GM18502 (cell line): ENCODE data around the gene BSCL2.
"Not testable (repeated sequence)": the region's sequence is repeated elsewhere in the genome, so short reads cannot be mapped to it uniquely, and the experiment has no call there.

Source experiments
- ATAC-seq: cut with Tn5 transposase; IDR thresholded peaks from one replicate; pipeline ENCODE4 v1.9.1; 2021; ENCODE audit warnings: mild to moderate bottlenecking; ENCODE audit not compliant: unreplicated experiment, poor library complexity

The BSCL2 gene

GRCh38 chr11:62665075-62665598 lies 42.1 kb downstream of the BSCL2 start, which contains the start of the genes C11orf98 and CSKMT:
Gene C11orf98, minus strand, starts transcription at chr11:62665210. Its CDS starts 41 bp downstream, at chr11:62665169.
Gene CSKMT, plus strand, starts transcription at chr11:62665312. Its CDS starts 568 bp downstream, at chr11:62665880.
- peak; percentile 78 for ATAC-seq

GRCh38 chr11:62664405-62665074 lies 42.7 kb downstream of the BSCL2 start:
- ATAC-seq = peak; percentile 34

DNA sequence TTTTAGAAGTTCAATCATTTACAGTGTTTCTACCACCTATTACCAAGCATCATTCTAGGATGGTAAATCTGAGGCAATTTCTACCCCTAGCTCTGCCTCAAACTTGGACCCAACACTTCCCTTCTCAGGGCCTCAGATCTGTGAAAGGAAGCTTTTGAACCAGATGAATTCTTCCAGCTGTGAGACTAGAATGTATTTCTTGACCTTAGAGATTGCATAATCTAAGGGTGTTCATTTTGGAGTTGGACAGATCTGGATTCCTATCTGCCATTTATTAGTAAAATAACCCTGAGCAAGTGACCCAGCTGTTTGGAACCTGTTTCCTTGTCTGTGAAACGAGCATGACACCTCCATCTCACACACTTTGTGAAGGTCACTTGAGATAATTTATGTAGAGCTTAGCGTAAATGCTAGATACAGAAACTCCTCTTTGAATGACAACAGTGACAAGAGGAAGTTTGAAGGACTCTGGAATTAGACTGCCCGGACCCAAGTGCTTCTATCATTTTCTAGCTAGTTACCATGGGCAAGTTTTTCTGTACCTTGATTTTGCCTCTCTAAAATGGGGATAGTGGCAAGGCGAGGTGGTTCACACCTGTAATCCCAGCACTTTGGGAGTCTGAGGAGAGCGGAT lies 50.3 kb downstream of the BSCL2 start:
- ATAC-seq = no peak

DNA sequence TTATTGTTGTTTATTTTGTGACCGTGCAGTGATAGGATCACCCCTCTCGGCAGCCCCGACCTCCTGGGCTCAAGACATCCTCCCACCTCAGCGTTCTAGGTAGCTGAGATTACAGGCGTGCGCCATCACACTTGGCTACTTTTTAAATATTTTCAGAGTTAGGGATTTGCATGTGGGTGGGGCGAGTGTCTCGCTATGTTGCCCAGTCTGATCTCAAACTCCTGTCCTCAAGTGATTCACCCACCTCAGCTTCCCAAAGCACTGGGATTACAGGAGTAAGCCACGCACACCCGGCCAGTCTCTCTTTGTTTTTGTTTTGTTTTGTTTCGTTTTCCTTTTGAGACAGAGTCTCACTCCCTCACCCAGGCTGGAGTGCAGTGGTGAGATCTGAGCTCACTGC lies 52.9 kb downstream of the BSCL2 start:
- no peak for ATAC-seq

DNA sequence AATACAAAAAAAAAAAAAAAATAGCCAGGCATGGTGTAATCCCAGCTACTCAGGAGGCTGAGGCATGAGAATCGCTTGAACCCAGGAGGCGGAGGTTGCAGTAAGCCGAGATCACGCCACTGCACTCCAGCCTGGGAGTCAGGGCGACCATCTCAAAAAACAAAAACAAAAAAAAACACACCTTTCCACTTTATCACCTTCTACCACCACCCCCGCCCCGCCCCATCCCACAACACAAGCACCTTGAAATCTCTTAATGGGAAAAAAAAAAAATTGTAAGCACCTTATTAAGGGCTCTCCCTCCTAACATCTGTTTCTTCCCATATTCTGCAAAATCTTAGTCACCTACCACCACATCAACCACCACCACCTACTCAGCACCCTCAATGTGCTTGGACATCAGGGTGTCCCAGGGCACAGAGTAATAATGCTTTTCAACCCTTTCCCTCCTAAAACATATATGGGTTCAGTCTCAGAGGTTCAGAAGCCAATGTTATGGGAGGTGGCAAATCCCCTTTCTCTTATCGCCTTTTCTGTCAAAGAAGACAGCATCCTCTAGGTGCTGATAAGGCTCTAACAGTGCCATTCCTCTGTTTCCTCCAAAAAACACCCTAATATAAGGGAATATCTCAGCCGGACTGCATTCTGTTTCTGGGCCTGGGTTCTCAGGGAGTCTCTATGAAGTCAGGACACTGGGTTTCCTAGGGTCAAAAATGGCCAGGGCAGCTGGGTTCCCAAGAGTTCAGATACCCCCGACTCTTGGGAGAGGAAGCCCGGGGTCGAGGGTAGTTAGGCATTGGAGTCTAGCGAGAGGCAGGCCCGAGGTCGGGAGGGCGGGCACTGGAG lies 54.8 kb downstream of the BSCL2 start:
- no peak for ATAC-seq

GRCh38 chr11:62650283-62650682 lies 56.9 kb downstream of the BSCL2 start:
- not testable (repeated sequence) for ATAC-seq

DNA sequence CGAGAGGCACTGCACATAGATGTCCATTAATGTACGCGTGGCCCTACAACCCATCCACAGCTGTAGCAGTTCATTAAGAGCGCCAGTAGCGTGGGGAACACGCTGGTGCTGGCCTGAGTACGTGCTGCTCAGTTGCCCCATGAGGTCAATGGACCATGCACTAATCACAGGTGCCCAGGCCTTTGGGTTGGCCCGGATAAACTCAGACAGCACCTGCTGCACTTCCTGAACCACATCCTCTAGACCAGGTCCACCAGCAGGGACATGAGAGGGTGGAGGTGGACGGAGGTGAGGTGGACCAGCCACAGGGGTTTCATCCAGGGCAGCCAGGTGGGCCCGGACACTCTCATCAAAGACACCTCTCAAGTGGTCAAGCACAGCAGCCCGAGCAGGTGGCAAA lies 57.7 kb downstream of the BSCL2 start:
- no peak for ATAC-seq

- no peak for ATAC-seq
These were observed 58.3 kb downstream of the BSCL2 start for GRCh38 chr11:62648967-62649364.

GRCh38 chr11:62648185-62648966 lies 58.8 kb downstream of the BSCL2 start:
- ATAC-seq = no peak

- no peak for ATAC-seq
These were observed 59.6 kb downstream of the BSCL2 start for GRCh38 chr11:62647609-62648005.

GRCh38 chr11:62646825-62647608 lies 60.2 kb downstream of the BSCL2 start:
- peak; percentile 1 for ATAC-seq

GRCh38 chr11:62645946-62646824 lies 61.0 kb downstream of the BSCL2 start, which contains the start of gene GANAB:
Gene GANAB, minus strand, starts transcription at chr11:62646613. Its CDS starts 14 bp downstream, at chr11:62646599.
- ATAC-seq = peak; percentile 90

- no peak for ATAC-seq
These were observed 61.6 kb downstream of the BSCL2 start for GRCh38 chr11:62645671-62645945.

GRCh38 chr11:62644220-62644619 lies 63.0 kb downstream of the BSCL2 start:
- no peak for ATAC-seq
